Upper lobe of left lung (tissue), 4 donors: ENCODE results near the gene FBLN5.
A peak's percentile ranks its signal among the peaks of the same experiment; 100 is the strongest.

ENCODE experiments used
- EP300 ChIP-seq, 4 donors: sonication (generic); formaldehyde crosslinking; IDR thresholded peaks; one replicate each; pipeline ENCODE4 v1.5.1; 2017; ENCODE audit warnings: antibody characterized with exemption in 4 of 4, control low read depth in 2 of 4
- POLR2AphosphoS5 ChIP-seq, 2 donors: sonication (generic); formaldehyde crosslinking; IDR thresholded peaks; one replicate each; pipeline ENCODE4 v1.5.1; 2017; ENCODE audit warnings: antibody characterized with exemption in 2 of 2
- TF ChIP-seq, protein P1 (sequence below), 6 experiments: fragments of 450-650 bp in 4 of 6; fragments of 200-600 bp in 2 of 6; sonication (generic) in 2 of 6; IDR thresholded peaks; one replicate each; pipeline ENCODE4 v1.5.1; 2016 to 2019; ENCODE audit warnings: antibody characterized with exemption in 6 of 6

DNA sequence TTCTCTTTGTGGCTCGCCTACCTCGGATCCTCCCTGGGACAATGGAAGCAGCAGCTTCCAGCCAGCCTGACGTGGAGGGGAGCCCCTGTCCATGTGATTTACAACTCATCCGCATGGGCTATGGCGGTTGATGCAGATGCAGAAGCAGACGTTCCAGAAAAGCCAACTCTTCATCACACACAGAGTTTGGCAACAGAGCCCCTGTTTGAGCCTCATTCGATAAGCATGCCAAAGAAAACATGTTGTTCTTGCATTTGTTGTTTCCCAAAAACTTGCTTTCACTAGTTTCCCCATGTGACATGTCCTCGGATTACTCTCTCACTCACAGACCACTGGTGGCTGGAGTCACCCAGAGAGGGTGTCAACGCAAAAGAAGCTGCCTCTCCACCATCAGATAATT, 63.7 kb downstream of the FBLN5 start:
- TF ChIP-seq EP300 (IDR thresholded peaks at IDR 0.05): no peak
- TF ChIP-seq, protein P1, sequence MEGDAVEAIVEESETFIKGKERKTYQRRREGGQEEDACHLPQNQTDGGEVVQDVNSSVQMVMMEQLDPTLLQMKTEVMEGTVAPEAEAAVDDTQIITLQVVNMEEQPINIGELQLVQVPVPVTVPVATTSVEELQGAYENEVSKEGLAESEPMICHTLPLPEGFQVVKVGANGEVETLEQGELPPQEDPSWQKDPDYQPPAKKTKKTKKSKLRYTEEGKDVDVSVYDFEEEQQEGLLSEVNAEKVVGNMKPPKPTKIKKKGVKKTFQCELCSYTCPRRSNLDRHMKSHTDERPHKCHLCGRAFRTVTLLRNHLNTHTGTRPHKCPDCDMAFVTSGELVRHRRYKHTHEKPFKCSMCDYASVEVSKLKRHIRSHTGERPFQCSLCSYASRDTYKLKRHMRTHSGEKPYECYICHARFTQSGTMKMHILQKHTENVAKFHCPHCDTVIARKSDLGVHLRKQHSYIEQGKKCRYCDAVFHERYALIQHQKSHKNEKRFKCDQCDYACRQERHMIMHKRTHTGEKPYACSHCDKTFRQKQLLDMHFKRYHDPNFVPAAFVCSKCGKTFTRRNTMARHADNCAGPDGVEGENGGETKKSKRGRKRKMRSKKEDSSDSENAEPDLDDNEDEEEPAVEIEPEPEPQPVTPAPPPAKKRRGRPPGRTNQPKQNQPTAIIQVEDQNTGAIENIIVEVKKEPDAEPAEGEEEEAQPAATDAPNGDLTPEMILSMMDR (IDR thresholded peaks at IDR 0.05): no peak
- TF ChIP-seq POLR2AphosphoS5 (IDR thresholded peaks at IDR 0.05): peak; percentile 29 to 37
